Measurements from ENCODE around the gene TMEM132D. TPM values are rescaled to one million over a fixed set of nuclear protein-coding genes. Genes with fewer than 3 reads are reported as not detected.
"Not testable (repeated sequence)": the region's sequence is repeated elsewhere in the genome, so short reads cannot be mapped to it uniquely, and the experiment has no call there.

Gene TMEM132D
- total RNA-seq, 2 donors from 2014 or later = not detected

DNA sequence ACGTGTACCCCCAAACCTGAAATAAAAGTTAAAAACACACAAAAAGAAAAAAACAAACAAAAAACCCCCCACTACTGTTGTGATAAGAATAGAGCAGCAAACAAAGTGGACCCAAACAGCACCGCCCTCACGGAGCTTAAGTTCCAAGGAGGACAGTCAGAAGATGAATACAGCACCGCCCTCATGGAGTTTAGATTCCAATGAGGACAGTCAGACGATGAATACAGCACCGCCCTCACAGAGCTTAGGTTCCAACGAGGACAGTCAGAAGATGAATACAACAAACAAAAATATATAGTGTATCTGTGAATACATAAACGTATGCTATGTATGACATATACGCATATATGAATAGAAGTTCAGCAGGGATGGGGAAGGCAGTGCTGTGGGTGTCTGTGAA is 696.7 kb downstream of the TMEM132D start:
- Mint-ChIP-seq H3K4me1 (ENCODE audit: low read depth) (no peaks in the 10 kb centered on the region), H3K36me3 (ENCODE audit: insufficient read depth in 2 of 2) (no peaks in the 10 kb centered on the region), H3K9me3 (peaks cover 6 to 9% of the 10 kb centered on the region in 2 donors), H3K27ac (no peak overlapping the region), H3K27me3 (ENCODE audit: low read depth) (no peaks in the 10 kb centered on the region), H3K4me3 (no peak overlapping the region)
- ATAC-seq (replicated peaks in 1 of 2) (no peak), DNase-seq (no peak)

DNA sequence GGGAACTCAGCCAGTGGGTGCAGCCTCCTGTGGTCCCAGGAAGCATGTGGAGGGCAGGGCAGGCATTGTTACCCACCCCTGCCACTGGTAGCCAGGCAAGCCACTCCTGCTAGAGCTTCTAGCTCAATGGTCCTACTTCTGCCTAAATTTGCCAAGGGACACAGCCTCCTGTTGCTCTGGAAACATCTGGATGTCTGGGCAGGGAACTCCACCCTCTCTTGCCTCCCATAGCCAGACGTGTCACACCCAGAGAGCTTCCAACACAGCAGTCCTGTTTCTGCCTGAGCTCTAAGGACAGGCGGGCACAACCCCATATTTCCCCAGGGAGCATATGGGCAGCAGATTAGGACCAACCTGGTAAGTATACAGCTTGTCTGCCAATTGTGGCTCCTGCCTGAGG is 700.4 kb downstream of the TMEM132D start:
- DNase-seq (no peak), ATAC-seq (replicated peaks in 1 of 2) (no peak)
- H3K9me3 Mint-ChIP-seq = peaks cover 6 to 9% of the 10 kb centered on the region in 2 donors
- no peaks in the 10 kb centered on the region for H3K36me3 Mint-ChIP-seq (ENCODE audit: insufficient read depth in 2 of 2)
- H3K27me3 Mint-ChIP-seq (ENCODE audit: low read depth) = no peaks in the 10 kb centered on the region
- H3K4me1 Mint-ChIP-seq (ENCODE audit: low read depth) = no peaks in the 10 kb centered on the region
- H3K4me3 Mint-ChIP-seq = no peak overlapping the region
- no peak overlapping the region for H3K27ac Mint-ChIP-seq

DNA sequence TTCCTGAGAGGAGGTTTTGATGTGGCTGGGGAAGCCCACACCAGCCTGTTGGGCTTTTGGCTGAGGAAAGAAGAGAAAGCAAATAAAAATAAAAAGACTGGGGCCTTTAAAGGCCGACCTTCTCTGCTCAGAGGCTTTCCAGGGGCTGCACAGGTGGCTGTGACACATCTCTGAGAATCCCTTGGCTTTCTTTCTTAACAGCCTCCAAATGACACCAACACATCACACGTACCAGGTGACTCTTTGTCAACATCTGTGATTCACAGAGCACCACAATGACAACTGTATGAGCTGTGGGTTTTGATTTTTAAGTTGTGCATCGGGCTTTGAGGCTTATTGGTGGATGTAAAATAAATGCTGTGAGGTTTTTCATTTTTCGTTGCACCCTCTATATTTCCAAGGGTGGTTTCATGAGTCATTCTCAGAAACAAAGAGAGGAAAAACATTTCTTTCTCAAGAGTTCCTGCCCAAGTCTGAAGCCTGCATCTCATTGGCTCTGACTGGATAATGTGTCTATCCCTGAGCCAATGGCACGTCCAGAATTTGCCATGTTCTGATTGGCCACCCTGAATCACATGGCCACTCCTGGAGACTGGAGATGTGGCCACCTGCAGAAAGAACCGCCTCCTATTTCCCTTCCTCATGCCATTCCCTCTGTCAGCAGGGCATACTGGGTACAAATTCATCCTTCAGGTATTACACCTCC is 701.6 kb downstream of the TMEM132D start:
- H3K9me3 Mint-ChIP-seq = peaks cover 8 to 10% of the 10 kb centered on the region in 2 donors
- no peaks in the 10 kb centered on the region for H3K4me1 Mint-ChIP-seq (ENCODE audit: low read depth)
- ATAC-seq (replicated peaks in 1 of 2) = peak in 1 of 2 donors; percentile 15
- H3K27me3 Mint-ChIP-seq (ENCODE audit: low read depth) = no peaks in the 10 kb centered on the region
- no peaks in the 10 kb centered on the region for H3K36me3 Mint-ChIP-seq (ENCODE audit: insufficient read depth in 2 of 2)
- H3K27ac Mint-ChIP-seq = no peak overlapping the region
- no peak for DNase-seq
- H3K4me3 Mint-ChIP-seq = no peak overlapping the region

DNA sequence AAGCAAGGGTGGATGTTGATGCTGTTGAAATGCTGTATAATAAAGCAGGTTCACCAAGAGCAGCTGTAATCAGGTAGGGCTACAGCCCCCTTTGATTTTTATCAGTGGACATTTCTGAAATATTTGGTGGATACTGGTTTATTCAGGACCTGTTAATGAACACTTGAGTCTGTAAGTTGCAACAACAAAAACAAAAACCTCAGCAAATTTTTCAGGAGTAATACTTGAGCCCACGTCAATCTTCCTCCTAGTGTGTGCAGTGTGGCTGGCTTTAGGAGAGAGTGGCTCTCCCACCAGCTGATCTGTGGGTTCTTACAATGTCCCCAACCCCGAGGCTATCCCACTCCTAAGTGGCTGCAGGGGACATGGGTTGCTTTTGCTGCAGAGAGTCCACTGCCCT is 702.8 kb downstream of the TMEM132D start:
- Mint-ChIP-seq H3K9me3 (peaks cover 6 to 8% of the 10 kb centered on the region in 2 donors), H3K36me3 (ENCODE audit: insufficient read depth in 2 of 2) (no peaks in the 10 kb centered on the region), H3K27ac (no peak overlapping the region), H3K4me1 (ENCODE audit: low read depth) (no peaks in the 10 kb centered on the region), H3K4me3 (no peak overlapping the region), H3K27me3 (ENCODE audit: low read depth) (no peaks in the 10 kb centered on the region)
- DNase-seq (no peak), ATAC-seq (replicated peaks in 1 of 2) (no peak)

GRCh38 chr12:129200576-129200975 is 703.2 kb downstream of the TMEM132D start:
- Mint-ChIP-seq H3K4me3 (no peak overlapping the region), H3K4me1 (ENCODE audit: low read depth) (no peaks in the 10 kb centered on the region), H3K36me3 (ENCODE audit: insufficient read depth in 2 of 2) (no peaks in the 10 kb centered on the region), H3K27me3 (ENCODE audit: low read depth) (no peaks in the 10 kb centered on the region), H3K9me3 (peaks cover 6 to 8% of the 10 kb centered on the region in 2 donors), H3K27ac (no peak overlapping the region)
- no peak for DNase-seq
- ATAC-seq (replicated peaks in 1 of 2) = no peak

DNA sequence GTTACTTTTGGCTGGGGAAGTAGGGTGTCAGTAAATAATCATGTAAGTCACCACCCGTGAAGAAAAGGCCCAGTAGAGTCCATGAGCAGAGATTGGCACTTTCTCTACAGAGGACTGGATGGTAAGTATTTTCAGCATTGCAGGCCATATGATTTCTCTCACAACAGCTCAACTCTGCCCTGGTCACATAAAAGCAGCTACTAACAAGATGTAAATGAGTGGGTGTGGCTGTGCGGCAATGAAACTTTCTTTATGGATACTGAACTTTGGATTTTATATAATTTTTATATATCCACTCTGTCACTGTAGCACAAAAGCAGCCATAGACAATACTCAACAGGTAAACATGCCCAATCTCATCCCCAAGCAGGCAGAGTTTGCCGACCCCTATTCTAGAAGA is 706.9 kb downstream of the TMEM132D start:
- no peak for DNase-seq
- H3K27ac Mint-ChIP-seq = no peak overlapping the region
- no peaks in the 10 kb centered on the region for H3K4me1 Mint-ChIP-seq (ENCODE audit: low read depth)
- peaks cover 5 to 10% of the 10 kb centered on the region in 2 donors for H3K9me3 Mint-ChIP-seq
- no peaks in the 10 kb centered on the region for H3K27me3 Mint-ChIP-seq (ENCODE audit: low read depth)
- H3K4me3 Mint-ChIP-seq = no peak overlapping the region
- peaks cover 0 to 3% of the 10 kb centered on the region in 2 donors for H3K36me3 Mint-ChIP-seq (ENCODE audit: insufficient read depth in 2 of 2)
- no peak for ATAC-seq (replicated peaks in 1 of 2)

DNA sequence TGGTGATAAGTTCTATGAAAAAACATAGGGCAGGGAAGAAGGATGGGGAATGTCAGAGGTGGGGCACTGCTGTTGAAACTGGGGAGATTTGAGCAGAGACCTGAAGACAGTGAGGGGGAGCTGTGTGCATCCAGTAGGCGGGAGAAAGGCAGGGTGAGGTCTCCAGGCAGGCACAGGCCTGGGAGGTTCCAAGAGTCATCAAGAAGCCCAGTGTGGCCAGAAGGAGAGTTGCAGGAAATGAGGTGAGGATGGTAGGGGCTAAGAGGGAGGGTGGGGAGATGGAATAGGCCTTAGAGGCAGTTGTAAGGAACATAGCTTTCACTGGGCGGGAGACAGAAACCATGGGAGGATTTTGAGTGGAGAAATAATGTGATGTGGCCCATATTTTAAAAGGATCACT is 708.7 kb downstream of the TMEM132D start:
- peaks cover 0 to 5% of the 10 kb centered on the region in 2 donors for H3K36me3 Mint-ChIP-seq (ENCODE audit: insufficient read depth in 2 of 2)
- H3K4me3 Mint-ChIP-seq = no peak overlapping the region
- H3K9me3 Mint-ChIP-seq = peaks cover 5 to 10% of the 10 kb centered on the region in 2 donors
- H3K27ac Mint-ChIP-seq = no peak overlapping the region
- ATAC-seq (replicated peaks in 1 of 2) (no peak), DNase-seq (no peak)
- H3K4me1 Mint-ChIP-seq (ENCODE audit: low read depth) = no peaks in the 10 kb centered on the region
- H3K27me3 Mint-ChIP-seq (ENCODE audit: low read depth) = no peaks in the 10 kb centered on the region

- Mint-ChIP-seq H3K27ac (no peak overlapping the region), H3K4me3 (no peak overlapping the region), H3K9me3 (peaks cover 13 to 14% of the 10 kb centered on the region in 2 donors), H3K27me3 (ENCODE audit: low read depth) (no peaks in the 10 kb centered on the region), H3K4me1 (ENCODE audit: low read depth) (no peaks in the 10 kb centered on the region), H3K36me3 (ENCODE audit: insufficient read depth in 2 of 2) (peaks cover 2 to 6% of the 10 kb centered on the region in 2 donors)
- DNase-seq (peak; percentile 5 to 16), ATAC-seq (replicated peaks in 1 of 2) (no peak)
Measured at GRCh38 chr12:129193263-129193871, 710.5 kb downstream of the TMEM132D start.

DNA sequence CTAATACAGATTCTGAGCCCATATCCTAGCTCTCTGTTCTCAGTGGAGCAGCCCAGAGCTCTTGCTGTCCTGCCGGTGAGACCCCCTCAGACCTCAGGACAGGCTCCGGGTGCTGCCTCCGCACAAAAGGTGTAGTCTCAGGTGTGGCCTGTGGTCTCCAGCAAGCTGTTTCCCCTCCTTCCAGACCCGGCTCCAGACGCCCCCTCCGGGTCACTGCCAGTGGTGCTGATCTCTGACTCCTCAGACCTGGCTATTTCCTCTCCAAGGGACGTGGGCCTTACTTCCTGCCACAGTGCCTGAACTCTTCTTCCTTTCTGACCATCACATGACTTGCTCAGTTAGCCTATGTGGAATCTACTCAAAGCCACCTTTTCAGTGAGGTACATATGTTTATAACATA is 713.0 kb downstream of the TMEM132D start:
- Mint-ChIP-seq H3K4me1 (ENCODE audit: low read depth) (no peaks in the 10 kb centered on the region), H3K27me3 (ENCODE audit: low read depth) (no peaks in the 10 kb centered on the region), H3K36me3 (ENCODE audit: insufficient read depth in 2 of 2) (peaks cover 2 to 6% of the 10 kb centered on the region in 2 donors), H3K27ac (no peak overlapping the region), H3K9me3 (peaks cover 11 to 17% of the 10 kb centered on the region in 2 donors), H3K4me3 (no peak overlapping the region)
- ATAC-seq (replicated peaks in 1 of 2) (no peak), DNase-seq (no peak)

DNA sequence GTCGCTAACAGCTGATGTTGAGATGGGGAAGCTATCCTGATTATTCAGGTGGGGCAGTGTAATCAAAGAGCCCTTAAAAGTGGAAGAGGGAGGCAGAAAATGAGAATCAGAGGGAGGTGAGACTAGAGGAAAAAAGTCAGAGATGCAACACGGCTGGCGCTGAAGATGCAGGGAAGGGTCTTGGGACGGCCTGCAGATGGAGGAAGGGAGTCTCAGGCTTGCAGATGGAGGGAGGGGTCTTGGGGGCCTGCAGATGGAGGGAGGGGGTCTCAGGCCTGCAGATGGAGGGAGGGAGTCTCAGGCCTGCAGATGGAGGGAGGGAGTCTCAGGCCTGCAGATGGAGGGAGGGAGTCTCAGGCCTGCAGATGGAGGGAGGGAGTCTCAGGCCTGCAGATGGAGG is 713.9 kb downstream of the TMEM132D start:
- not testable (repeated sequence) for H3K4me3 Mint-ChIP-seq; H3K36me3 Mint-ChIP-seq (ENCODE audit: insufficient read depth in 2 of 2); ATAC-seq (replicated peaks in 1 of 2); H3K4me1 Mint-ChIP-seq (ENCODE audit: low read depth); H3K27me3 Mint-ChIP-seq (ENCODE audit: low read depth); H3K27ac Mint-ChIP-seq; DNase-seq
- peaks cover 11 to 18% of the 10 kb centered on the region in 2 donors for H3K9me3 Mint-ChIP-seq

GRCh38 chr12:129186952-129187351 is 716.9 kb downstream of the TMEM132D start:
- no peaks in the 10 kb centered on the region for H3K4me1 Mint-ChIP-seq (ENCODE audit: low read depth)
- no peak overlapping the region for H3K4me3 Mint-ChIP-seq
- H3K9me3 Mint-ChIP-seq = peaks cover 3 to 16% of the 10 kb centered on the region in 2 donors
- peaks cover 2 to 6% of the 10 kb centered on the region in 2 donors for H3K36me3 Mint-ChIP-seq (ENCODE audit: insufficient read depth in 2 of 2)
- no peak overlapping the region for H3K27ac Mint-ChIP-seq
- no peaks in the 10 kb centered on the region for H3K27me3 Mint-ChIP-seq (ENCODE audit: low read depth)
- DNase-seq (no peak), ATAC-seq (replicated peaks in 1 of 2) (no peak)

- Mint-ChIP-seq H3K4me1 (ENCODE audit: low read depth) (no peaks in the 10 kb centered on the region), H3K27ac (no peak overlapping the region), H3K4me3 (no peak overlapping the region), H3K27me3 (ENCODE audit: low read depth) (no peaks in the 10 kb centered on the region), H3K9me3 (peaks cover 3 to 16% of the 10 kb centered on the region in 2 donors), H3K36me3 (ENCODE audit: insufficient read depth in 2 of 2) (peaks cover 2 to 4% of the 10 kb centered on the region in 2 donors)
- DNase-seq (no peak), ATAC-seq (replicated peaks in 1 of 2) (no peak)
Measured at GRCh38 chr12:129185855-129186254, 718.0 kb downstream of the TMEM132D start.

DNA sequence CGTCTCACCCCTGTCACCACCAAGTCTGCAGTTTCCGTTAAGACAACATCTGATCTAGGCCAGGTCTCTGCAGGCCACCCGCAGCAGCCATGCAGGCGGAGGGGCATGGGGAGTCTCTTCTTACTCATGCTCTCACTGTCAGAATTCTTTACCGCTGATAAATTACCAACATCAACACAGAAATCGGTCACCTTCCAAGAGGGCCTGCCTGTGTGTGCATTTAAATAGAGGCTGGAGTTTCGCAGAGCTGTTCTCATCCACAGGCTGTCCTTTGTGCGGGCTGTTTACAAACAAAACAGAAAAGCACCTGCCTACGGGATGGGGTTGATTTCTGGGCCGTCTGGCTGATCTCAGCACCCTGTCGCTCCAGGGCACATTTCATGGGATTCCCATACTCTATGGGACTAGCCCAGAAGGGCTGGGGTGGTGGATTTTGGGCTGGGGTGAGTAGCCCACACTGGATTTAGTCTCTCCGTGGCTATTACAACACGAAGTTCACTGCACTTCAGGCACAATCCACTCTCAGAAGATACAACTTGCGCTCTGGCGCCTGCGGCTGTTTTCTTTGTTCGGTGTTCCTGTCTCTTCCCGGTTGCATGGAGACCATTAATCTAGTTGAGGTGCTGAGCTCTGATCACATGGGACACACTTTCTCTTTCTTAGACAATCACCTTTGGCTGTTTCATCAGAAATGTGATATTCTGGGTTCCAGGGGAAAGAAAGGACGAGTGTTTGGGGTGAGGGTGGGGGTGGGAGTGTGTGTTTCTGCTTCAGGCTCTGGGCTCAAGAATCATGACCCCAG is 719.5 kb downstream of the TMEM132D start:
- DNase-seq (no peak), ATAC-seq (replicated peaks in 1 of 2) (no peak)
- Mint-ChIP-seq H3K4me1 (ENCODE audit: low read depth) (no peaks in the 10 kb centered on the region), H3K27ac (no peak overlapping the region), H3K27me3 (ENCODE audit: low read depth) (no peaks in the 10 kb centered on the region), H3K36me3 (ENCODE audit: insufficient read depth in 2 of 2) (peaks cover 0 to 4% of the 10 kb centered on the region in 2 donors), H3K9me3 (peaks cover 0 to 17% of the 10 kb centered on the region in 2 donors), H3K4me3 (no peak overlapping the region)

Data from activated T-cell treated with anti-CD3 and anti-CD28 coated beads, Interleukin-2, amount 50 U/mL, for 72 hours (primary cell).